ENCODE measurements around the gene PTCSC3.
"Not testable (repeated sequence)": the region's sequence is repeated elsewhere in the genome, so short reads cannot be mapped to it uniquely, and the experiment has no call there.

Gene PTCSC3

DNA sequence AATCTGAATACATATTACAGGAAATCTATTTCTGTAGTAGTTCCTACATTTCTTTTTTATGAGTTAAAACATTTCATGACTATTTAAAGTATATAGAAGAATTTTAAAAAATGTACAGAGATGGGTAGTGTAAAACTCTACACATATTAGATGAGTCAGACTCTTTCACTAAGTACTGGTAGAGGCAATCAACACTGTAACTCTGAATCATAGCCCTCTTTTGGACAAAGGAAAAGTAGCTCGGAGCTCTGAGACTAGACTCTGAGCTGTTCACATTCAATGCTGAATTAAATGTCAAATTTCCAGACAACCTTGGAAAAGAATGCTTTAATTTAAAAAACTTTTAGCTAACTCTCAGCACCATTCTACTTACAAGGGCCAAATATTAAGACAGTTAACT, 3.4 kb downstream of the PTCSC3 start:
- no peak for DNase-seq (ENCODE audit: low spot score)

- DNase-seq (ENCODE audit: low spot score), result no peak
Measured at GRCh38 chr14:36171607-36172006, 4.9 kb downstream of the PTCSC3 start.

DNA sequence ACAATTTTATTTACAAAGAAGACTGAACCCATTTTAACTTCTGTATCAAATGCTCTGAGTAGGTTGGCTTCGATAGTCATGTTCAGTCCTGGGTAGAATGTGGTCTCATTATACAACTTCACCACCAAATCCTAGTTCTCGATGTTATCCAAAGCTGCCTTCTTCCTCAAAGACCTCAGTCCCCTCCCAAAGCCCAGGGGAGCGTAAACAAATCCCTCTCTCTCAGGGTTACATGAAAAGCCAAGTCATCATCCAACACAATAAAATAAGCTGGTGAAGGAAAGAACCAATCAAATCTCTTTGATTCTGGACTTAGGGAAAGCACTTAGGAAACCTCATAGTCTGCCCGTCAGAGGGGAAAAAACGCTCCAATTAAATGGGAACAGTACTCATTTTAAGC, 9.1 kb downstream of the PTCSC3 start:
- no peak for DNase-seq (ENCODE audit: low spot score)

- DNase-seq (ENCODE audit: low spot score), result no peak
Measured at GRCh38 chr14:36163451-36163850, 13.1 kb downstream of the PTCSC3 start.

DNA sequence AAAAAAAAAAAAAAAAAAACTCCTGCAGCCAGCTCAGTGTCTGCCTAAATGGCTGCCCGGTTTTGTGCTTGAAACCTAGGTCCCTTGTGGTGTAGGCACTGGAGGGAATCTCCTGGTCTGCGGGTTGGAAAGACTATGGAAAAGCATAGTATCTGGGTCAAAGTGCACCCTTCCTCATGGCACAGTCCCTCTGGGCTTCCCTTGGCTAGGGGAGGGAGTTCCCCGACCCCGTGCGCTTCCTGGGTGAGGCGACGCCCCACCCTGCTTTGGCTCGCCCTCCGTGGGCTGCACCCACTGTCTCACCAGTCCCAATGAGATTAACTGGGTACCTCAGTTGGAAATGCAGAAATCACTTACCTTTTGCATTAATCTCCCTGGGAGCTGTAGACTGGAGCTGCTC, 14.3 kb downstream of the PTCSC3 start:
- no peak for DNase-seq (ENCODE audit: low spot score)

DNA sequence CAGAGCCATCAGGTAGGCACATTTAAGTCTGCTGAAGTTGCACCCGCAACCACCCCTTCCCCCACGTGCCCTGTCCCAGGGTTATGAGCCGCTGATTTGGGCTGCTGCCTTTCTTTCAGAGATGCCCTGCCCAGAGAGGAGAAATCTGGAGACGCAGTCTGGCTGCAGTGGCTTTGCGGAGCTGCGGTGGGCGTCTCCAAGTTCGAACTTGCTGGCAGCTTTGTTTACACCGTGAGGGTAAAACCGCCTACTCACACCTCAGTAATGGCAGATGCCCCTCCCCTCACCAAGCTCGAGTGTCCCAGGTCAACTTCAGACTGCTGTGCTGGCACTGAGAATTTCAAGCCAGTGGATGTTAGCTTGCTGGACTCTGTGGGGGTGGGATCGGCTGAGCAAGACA, 14.7 kb downstream of the PTCSC3 start:
- no peak for DNase-seq (ENCODE audit: low spot score)

DNA sequence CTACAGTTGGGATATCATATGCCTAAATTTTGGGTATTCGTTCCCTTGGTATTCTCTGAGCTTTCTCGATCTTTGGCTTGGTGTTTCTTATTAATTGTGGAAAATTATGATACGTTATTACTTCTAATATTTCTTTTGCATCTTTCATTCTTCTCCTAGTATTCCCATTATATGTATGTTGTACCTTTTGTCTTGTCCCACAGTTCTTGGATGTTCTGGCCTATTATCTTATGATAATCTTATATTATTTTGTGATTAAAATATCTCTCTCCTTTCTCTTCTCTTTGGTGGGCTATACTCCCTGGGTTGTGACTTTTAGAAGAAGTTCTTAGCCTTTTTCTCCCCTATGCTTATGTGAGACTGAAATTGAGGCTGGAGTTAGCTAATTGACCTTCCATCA, 25.2 kb downstream of the PTCSC3 start:
- no peak for DNase-seq (ENCODE audit: low spot score)

GRCh38 chr14:36134038-36134437, 42.5 kb downstream of the PTCSC3 start:
- no peak for DNase-seq (ENCODE audit: low spot score)

- no peak for DNase-seq (ENCODE audit: low spot score)
Measured at GRCh38 chr14:36132826-36133225, 43.7 kb downstream of the PTCSC3 start.

GRCh38 chr14:36130186-36130585, 46.3 kb downstream of the PTCSC3 start:
- DNase-seq (ENCODE audit: low spot score), result no peak

- DNase-seq (ENCODE audit: low spot score), result peak; percentile 62
Measured at GRCh38 chr14:36129181-36129580, 47.3 kb downstream of the PTCSC3 start.

DNA sequence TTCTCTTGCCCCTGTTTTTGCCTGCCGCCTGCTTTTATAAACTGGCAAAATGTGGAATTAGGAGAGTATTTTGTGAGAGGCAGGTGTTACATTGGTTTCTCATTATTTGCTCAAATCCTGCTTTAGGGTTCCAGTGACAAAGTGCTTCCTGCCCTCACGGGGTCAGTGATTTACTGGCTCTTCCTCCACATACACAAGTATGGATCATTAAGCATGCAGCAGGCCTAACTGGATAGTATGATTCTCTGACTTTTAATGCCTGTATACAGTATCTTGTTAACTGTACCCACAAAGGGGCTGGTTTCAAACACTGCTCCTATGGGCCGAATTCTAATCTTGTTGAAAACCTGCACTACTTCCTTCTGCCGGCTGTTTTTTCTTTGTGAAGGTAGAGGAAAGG, 63.2 kb downstream of the PTCSC3 start:
- DNase-seq (ENCODE audit: low spot score), result no peak

DNA sequence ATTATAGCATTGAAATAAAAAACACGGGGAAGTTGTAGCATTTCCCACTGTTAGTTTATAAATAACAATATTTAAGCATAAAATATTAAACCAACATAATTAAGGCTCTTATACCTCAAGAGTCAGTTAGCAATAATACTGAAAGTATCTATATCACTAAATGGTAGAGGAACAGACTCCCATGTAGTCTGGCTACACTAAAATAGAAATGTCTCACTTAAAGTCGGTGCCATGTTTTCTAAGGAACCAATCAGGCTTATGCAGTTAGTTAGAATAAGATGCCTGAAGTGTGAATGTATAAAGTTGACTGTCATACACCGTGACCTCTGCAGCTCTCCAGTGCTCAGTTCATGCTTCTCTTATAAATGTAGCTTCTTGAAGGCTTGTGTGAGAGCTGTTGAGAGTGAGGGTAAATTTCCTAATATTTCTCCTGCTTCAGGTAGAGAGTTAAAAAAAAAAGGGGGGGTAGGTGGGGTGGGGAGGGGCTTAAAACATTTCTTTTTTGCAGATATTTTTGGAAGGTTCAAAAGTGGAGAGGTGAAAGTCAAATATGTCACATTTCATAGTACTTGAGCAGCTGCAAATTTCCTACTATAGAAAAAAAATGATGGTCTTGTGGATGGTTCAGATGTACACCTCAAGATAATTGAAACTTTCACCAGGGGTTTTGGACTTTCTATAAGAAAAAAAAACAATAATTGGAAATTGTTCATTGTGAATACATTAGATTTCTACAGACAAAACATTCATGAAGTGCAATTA, 64.5 kb downstream of the PTCSC3 start:
- DNase-seq (ENCODE audit: low spot score), result no peak

- DNase-seq (ENCODE audit: low spot score), result peak; percentile 75
Measured at GRCh38 chr14:36105401-36105800, 71.1 kb downstream of the PTCSC3 start.

- not testable (repeated sequence) for DNase-seq (ENCODE audit: low spot score)
Measured at GRCh38 chr14:36104258-36104657, 72.3 kb downstream of the PTCSC3 start.

GRCh38 chr14:36099619-36100018, 76.9 kb downstream of the PTCSC3 start:
- no peak for DNase-seq (ENCODE audit: low spot score)

GRCh38 chr14:36097356-36097755, 79.2 kb downstream of the PTCSC3 start:
- no peak for DNase-seq (ENCODE audit: low spot score)

DNA sequence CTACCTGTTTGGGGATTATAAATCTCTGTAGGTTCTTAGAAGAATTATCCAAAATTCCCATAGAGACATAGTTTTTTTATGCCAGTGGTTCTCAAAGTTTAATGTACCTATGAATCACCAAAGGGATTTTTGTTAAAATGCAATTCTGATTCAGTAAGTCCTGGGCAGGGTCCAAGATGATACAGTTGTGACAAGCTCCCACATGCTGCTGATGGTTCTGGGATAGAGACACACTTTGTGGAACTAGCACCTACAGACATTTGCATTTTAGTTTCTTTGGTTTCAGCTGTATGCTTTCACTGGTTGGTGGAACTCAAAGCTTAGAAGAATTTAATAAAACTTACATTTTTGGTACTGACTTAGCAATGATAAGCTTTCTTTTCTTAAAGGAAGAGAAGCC, 80.4 kb downstream of the PTCSC3 start:
- DNase-seq (ENCODE audit: low spot score), result no peak

DNA sequence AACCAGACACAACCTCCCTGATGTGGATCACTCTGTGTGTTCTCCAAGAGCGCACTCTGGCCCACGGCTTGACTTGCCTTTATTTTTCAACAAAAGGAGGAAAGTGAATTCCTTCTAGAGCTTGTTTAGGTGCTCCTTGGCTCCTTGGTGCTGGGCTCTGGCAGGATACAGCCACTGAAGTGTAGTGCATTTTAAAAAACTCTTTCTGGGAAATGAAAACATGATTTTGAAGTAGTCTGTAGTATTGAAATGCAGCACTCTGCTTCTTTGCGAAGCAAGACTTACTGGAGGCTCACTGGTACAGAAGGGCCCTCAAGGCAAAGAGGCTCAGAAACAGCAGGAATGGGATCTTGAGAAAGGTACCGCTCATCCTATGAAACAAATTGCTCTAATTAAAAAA, 81.6 kb downstream of the PTCSC3 start:
- DNase-seq (ENCODE audit: low spot score), result no peak

DNA sequence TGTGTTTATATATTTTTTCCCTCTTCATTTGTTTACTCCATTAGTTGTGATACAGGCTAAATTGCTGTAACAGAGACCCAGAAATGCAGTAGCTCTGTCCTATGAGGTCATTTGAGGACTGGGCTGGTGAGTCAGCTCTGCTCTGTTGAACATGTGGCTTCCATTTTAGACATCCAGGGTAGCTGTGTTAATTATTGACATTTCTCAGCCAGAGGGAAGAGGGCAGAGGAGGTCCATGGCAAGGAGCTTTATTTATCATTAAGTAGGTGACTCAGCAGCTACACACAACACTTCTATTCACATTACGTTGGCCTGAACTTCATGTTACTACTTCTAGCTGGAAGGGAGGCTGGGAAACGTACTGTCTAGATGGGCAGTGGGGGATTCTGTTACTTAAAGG, 85.4 kb downstream of the PTCSC3 start:
- DNase-seq (ENCODE audit: low spot score), result no peak

DNA sequence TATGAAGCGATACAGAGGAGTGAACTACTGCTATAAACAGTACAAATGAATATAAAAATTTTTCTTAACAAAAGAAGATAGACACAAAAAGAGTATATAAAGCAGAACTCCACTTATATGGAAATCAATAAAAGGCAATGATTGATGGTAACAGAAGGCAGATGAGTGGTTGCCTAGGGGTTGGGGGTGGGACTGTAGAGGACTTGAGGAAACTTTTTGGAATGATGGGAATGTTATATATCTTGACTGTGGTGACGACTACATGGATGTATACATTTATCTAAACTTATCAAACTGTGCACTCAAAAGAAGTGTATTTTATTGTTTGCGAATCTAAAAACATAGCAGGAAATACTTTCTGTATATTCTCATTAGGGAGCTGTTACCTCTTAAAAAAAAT, 89.1 kb downstream of the PTCSC3 start:
- DNase-seq (ENCODE audit: low spot score), result no peak

DNA sequence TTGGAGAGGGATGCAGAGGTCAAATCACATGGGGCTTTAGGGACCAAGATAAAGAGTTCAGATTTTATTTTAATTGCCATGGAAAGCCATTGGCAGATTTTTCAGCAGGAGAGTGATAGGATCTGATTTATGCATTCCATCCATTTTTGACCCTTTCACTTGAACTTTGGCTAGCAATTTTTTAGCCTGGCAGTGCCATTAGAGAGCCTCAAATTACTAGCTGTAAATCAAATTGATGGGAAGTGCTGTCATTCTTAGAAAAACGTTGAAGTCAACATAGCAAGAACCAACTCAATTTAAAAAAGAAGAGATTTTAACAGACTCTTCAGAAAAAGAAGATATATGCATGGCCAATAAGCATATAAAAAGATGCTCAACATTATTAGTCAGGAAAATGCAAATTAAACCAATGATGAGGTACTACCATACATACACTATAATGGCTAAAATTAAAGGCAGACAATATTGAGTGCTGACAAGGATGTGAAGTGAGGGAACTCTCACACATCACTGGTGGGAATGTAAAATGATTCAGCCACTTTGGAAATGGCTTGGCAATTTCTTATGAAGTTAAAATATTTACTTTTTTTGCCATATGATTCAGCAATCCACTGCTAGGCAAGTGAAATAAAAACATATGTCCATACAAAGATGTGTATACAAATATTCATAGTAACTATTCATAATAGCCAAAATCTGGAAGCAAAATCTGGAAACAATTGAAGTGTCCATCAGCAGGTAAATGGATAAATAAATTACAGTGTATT, 89.7 kb downstream of the PTCSC3 start:
- no peak for DNase-seq (ENCODE audit: low spot score)

- DNase-seq (ENCODE audit: low spot score), result no peak
Measured at GRCh38 chr14:36085861-36086260, 90.7 kb downstream of the PTCSC3 start.
